Non-pigmented ciliary epithelial cell (primary cell): ENCODE data around the gene SVBP.

Source experiments
- DNase-seq: peaks from one replicate; pipeline ENCODE4 v3.0.0-alpha.2; 2010; ENCODE audit warnings: low read depth

Gene SVBP

GRCh38 chr1:42765269-42765668 lies 51.9 kb downstream of the SVBP start:
- DNase-seq = no peak

DNA sequence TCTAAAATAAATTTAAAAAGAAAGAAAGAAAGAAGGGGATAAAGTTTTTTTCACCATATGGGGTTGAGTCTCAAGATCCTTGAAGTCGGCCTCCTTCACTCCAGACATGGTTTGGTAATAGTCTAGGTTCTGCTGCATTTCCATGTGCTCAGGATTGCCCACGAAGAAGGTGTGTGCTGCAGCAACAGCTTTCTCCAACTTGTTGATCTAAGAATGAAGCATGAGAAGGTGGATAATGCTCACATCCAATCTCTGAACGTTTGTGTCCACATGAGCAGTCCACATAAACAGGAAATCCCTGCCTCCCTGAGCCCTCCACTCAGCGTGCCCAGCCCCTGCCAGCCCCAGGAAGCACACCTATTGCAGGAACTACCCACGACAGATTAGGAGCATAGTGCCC lies 54.9 kb downstream of the SVBP start:
- DNase-seq = no peak

GRCh38 chr1:42761567-42761966 lies 55.6 kb downstream of the SVBP start:
- DNase-seq = no peak

GRCh38 chr1:42759114-42759513 lies 58.1 kb downstream of the SVBP start:
- no peak for DNase-seq

DNA sequence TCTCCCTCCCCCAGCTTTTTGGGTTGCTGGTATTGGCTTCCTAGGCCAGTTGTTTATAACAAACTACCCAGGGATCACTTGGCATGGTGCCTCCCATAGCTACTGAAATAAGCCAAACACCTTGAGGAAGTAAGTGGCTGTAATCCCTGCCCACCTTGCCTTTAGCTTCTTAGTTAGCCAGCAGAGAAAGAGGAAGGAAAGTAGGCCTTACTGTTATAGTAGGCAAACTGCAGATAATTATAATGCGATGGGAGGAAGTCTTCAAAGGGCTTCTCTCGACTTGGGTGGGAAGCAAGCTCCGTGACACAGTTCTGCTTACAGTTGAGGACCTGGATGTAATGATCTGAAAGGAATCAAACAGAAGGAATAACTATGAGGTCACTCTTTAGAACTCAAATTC lies 58.6 kb downstream of the SVBP start:
- DNase-seq = no peak

DNA sequence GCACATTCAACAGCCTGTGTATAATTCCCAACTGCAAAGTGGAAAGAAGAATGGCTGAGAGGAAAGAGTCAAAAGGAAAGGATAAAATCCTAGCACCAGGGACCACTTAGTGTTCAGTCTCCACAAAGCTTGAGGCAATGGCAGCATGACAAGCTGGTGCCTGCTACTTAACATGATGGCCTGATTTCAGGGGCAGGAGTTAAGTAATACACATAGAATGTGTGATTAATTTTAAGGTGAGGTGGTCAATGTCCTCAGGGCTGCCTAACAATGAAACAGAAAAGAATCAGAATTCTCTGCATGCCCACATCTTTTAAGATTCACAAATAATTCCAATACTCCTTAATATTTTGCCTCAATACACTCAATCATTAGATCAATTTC lies 59.3 kb downstream of the SVBP start:
- DNase-seq = no peak
